GM19395 (cell line): ENCODE results near the gene DENND5B.
"Not testable (repeated sequence)": the region's sequence is repeated elsewhere in the genome, so short reads cannot be mapped to it uniquely, and the experiment has no call there.

Experiments used
- ATAC-seq: cut with Tn5 transposase; IDR thresholded peaks from one replicate; pipeline ENCODE4 v1.9.1; 2021; ENCODE audit warnings: mild to moderate bottlenecking, moderate library complexity; ENCODE audit not compliant: unreplicated experiment

The DENND5B gene

DNA sequence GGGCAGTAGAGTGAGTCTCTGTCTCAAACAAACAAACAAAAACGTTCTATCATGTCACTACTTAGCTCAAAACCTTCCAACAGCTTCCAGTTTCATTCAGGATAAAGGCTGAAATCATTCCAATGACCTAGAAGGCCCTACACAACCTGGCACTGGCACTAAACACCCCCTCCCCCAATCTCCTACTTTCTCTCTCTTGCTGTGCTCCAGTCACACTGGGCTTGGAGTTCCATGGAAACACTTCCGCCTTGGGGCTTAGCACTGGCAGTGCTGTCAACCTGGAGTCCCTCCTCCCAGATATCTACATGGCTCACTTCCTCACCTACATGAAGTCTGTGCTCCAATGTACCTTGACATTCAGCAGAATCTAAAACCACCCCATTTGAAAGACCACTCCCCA is 199.9 kb downstream of the DENND5B start:
- no peak for ATAC-seq

GRCh38 chr12:31388713-31389112 is 202.2 kb downstream of the DENND5B start:
- no peak for ATAC-seq

DNA sequence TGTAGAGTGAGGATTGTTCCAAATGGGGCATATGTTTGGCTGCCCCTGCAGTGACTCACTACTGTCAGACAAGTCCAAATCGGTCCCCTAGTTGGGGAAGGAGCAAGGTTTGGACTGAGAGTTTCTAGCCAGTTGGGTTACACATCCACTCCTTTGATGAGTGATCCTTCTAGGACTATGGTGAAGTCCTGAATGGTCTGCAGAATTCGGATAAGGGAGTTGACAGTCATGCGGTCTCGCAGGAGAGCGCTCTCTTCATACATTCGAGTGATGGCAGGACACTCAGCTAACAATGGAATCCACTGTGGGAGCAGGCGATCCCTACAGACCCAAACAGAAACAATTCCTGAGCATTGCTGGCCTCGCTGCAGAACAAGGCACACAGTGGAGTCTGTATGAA is 203.5 kb downstream of the DENND5B start:
- no peak for ATAC-seq

DNA sequence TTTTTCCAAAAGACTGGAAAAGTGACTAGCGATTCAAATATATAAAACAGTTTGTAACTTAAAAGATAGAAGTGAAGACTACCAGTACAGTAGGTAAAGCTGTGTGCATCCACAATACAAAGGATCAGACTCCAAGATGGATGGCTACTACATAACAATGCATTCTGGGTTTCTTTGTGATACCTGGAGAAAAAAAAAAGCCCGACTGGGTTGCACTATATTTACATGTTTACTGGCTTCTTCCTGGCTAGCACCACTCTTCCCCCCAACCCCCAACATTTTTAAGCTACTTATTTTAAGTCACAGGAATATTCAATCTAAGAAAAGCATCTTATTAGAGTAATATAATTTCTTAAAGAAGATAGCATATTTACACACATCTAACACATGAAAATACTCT is 203.9 kb downstream of the DENND5B start:
- no peak for ATAC-seq

- no peak for ATAC-seq
These were observed 204.6 kb downstream of the DENND5B start for GRCh38 chr12:31386364-31386777.

- not testable (repeated sequence) for ATAC-seq
These were observed 213.7 kb downstream of the DENND5B start for GRCh38 chr12:31377210-31377609.

DNA sequence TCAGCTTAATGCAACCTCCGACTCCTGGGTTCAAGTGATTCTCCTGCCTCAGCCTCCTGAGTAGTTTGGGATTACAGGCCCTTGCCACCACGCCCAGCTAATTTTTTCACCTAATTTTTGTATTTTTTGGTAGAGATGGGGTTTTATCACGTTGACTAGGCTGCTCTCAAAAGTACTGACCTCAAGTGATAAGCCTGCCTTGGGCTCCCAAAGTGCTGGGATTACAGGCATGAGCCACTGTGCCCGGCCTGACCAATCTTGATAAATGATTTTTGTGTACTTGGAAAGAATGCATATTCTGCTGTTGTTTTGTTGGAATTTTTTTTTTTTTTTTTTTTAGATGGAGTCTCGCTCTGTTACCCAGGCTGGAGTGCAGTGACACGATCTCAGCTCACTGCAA is 215.5 kb downstream of the DENND5B start:
- ATAC-seq = not testable (repeated sequence)

GRCh38 chr12:31371256-31371620 is 219.7 kb downstream of the DENND5B start:
- no peak for ATAC-seq

GRCh38 chr12:31370531-31371255 is 220.2 kb downstream of the DENND5B start:
- no peak for ATAC-seq

DNA sequence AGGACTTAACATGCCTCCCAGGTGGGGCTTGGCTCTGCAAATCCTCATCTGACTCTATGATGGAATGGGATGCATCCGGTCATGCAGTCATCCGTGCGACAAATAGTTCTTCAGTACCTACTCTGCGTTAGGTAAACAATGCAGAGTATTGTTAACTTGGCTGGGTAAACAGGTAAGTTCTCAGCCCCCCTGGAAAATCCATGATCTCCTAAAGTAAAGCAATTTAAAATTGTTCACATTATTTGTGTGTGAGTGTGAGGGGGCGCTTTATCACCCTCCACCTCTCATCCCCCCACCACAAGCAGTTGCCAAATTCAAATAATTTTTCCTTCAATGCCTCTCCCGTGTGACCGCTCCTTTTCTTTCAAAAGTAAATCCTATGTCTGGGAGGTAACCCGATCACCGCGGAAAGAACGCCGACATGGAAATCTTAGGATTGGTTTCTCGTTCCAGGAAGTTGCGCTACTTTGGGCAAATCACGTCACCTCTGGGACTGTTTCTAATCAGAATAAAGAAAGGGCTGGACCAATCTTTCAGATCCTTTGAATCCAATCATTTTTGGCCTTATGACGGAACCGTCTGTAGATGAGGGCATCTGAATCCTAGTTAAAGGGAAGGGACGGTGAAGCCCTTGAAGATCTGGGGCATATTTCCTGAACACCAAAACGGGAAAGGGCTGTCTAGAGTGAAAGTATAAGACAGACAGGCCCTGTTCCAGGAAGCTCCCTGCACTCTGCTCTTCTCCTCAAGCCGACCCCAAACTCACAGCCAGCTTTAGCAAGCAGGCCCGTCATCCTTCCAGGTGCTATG is 221.0 kb downstream of the DENND5B start:
- ATAC-seq = no peak

DNA sequence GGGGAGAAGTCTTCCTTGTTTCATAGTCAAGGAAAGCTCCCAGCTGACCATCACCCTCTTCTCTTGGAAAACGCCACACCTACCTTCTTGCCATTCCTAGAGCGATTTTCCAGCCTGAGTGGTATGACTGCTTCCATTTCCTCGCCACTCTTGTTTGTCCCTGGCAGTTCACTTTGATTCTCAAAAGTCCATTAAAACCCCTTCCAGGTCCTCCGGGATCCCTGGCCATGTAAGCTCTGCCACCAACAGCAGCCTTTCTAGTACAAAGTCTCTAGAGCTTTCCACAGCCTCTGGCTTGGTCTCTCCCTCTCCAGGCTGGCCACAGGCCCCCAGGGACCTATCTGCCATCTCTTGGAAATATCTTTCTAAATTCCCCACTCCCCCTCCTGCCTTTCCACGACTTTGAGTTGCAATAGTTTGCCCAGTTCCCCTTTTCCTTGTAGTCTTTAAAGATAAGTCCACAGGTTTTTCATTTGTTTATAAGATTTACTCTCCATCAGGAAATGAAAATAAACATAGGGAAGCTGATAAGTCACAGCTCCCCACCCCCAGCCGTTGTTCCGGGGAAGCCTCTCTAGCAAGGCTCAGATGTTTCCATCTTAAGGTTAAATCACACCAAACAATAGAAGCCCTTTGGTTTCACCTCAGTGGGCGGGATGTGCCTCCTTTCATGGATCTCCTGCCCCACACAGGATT is 222.1 kb downstream of the DENND5B start:
- ATAC-seq = no peak

DNA sequence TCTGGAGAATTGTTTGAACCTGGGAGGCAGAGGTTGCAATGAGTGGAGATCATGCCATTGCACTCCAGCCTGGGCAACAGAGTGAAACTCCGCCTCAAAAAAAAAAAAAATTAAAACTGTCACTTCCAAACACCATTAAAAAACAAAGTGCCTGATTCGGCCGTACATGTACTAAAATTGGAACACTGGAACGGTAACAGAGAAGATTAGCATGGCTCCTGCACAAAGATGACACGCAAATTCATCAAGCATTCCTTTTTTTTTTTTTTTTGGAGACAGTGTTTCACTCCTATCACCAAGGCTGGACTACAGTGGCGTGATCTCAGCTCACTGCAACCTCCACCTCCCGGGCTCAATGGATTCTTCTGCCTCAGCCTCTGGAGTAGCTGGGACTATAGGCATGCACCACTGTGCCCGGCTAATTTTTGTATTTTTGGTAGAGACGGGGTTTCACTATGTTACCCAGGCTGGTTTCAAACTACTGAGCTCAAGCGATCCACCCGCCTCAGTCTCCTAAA is 224.8 kb downstream of the DENND5B start:
- no peak for ATAC-seq

DNA sequence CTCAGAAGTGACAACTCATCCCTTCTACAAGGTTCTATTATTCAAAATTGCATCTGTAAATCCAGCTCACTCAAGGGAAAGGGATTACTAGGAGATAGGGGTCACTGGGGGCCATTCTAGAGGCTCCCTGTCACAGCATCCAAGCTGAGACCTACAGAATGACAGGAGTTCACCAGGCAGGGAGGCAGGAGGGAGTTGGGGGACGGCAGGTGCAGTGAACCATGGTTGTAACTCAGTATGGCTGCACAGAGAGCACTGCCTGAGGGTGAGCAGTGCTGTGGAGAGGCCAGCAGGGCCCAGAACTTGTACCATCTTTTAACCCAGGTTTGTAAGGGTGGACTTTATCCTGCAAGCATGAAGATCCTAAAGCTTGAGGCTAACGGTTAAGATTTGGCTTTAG is 227.1 kb downstream of the DENND5B start:
- no peak for ATAC-seq

DNA sequence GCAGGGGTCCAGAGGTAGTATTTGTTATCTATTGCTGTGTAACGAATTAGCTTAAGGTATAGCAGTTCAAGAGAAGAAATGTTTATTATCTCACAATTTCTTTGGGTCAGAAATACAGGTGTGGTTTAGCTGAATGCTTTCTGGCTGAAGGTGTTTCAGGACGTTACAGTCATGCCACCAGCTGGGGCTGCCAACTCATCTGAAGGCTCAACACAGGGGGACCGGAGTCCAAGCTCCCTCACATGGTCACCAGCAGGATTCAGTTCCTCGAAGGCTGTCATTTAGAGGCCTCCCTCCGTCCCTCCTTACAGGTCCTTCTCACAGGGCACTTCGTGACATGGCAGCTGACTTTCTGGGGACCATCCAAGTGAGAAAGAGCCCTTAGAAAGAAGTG is 227.5 kb downstream of the DENND5B start:
- peak; percentile 1 for ATAC-seq

DNA sequence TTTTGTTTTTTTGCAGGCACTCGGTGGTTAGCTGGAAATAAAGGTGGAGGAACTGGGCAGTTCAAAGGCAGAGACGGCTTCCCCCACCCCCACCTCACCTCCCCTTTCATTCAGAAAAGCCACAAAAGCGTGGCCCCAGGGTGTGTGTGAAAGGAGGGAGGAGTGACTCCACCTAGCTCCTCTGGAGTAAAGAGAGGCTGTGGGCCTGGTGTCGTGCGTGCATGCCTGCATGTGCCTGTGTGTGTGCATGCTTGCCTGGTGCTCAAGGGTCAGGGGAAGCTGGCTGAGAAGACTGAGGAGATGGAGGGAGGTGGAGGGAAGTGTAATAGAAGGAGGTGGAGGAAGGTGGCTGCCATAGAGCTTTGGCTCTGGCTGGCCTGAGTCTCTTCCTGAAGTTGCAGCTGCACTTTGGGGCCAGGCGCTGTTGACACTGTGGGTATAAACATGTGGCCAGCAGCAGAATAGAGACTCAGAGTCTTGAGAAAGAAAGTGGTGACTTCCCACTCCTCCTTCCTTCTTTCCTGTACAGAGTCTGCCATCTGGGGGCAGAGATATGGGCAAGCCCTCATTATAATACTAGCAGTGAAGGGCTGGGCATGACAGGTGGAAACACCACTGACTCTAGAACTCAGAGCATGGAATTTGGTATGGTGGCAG is 228.0 kb downstream of the DENND5B start:
- ATAC-seq = peak; percentile 76

GRCh38 chr12:31362115-31362758 is 228.7 kb downstream of the DENND5B start:
- ATAC-seq = peak; percentile 69

DNA sequence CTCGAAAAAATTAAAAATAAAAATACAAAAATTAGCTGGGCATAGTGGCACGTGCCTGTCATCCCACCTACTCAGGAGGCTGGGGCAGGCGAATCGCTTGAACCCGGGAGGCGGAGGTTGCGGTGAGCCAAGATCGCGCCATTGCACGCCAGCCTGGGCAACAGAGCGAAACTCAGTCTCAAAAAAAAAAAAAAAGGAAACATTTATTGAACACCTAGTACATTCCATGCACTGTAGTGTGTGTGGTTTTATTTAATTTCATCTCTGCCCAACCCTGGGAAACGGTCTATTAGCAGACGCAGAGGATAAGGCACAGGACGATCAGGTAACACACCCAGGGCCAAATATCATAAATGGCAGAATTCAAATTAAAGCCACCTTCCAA is 229.2 kb downstream of the DENND5B start:
- no peak for ATAC-seq

GRCh38 chr12:31355747-31356107 is 235.2 kb downstream of the DENND5B start:
- no peak for ATAC-seq

- no peak for ATAC-seq
These were observed 236.9 kb downstream of the DENND5B start for GRCh38 chr12:31353750-31354708.
